Measurements from ENCODE around the gene ENPP7.

The ENPP7 gene

DNA sequence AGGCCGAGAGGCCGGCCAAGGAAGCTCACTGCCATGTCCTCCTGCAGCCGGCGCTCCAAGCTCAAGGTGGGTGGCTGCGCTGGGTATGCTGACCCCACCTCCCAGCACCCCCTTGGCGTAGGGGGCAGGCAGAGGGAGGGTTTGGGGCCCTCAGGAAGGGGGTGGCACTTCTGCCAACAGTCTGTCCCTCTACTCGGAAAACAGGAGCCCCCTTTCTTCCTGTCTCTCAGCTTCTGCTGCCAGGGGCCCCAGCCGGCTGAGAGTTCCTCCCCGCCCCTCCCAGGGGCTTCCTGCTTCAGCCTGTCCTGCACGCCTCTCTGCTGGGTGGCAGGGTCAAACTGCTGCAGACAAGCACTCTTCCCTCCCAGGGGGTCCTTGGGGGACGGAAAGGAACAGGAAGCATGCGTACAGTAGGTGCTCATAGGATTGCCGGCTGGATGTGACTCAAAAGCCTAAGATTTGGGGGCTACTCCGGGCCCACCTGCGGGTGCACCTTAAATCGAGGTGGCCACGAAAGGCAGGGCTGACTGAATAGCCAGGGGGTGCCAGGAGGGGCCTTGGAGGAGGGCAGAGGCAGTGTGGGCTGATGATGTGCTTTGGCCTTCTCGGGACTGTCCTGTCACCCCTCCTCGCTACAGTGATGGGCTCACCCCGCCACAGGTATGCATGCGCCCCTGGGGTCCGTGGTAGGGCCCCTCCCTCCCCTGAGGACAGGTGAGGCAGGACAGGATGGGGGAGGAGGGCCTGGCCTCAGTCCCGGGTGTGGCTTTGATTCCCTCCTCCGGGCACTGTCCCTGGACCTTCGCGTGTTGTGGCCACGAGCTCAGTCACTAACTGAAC, 51.2 kb downstream of the ENPP7 start:
- Histone ChIP-seq H3K4me1 (ENCODE audit: insufficient read depth, low read length, poor library complexity, severe bottlenecking) (peaks cover 37% of the 10 kb centered on the region), H4K20me1 (ENCODE audit: insufficient read depth, low read length, poor library complexity, severe bottlenecking) (peaks cover 80% of the 10 kb centered on the region), H3K9me2 (replicated peaks; ENCODE audit: low read depth, low read length) (no peaks in the 10 kb centered on the region), H3K4me3 (ENCODE audit: low read length, poor library complexity, severe bottlenecking) (peak overlapping the region; percentile 80), H2AFZ (ENCODE audit: low read length) (no peak overlapping the region), H3K9me3 (ENCODE audit: insufficient read depth, low read depth, low read length) (no peaks in the 10 kb centered on the region), H3K4me2 (ENCODE audit: low read depth, low read length, poor library complexity, severe bottlenecking) (peak overlapping the region; percentile 95), H3K9ac (ENCODE audit: low read depth, low read length, poor library complexity, severe bottlenecking) (peak overlapping the region; percentile 78), H3F3A (ENCODE audit: low read depth) (peaks cover 2% of the 10 kb centered on the region; the same call in 1 of the 2 replicates), H3K27me3 (ENCODE audit: insufficient read depth, low read length, poor library complexity, severe bottlenecking) (no peaks in the 10 kb centered on the region), H3K79me2 (ENCODE audit: insufficient read depth, low read length) (peaks cover 92% of the 10 kb centered on the region), H3K36me3 (ENCODE audit: insufficient read depth, low read length) (peaks cover 32% of the 10 kb centered on the region; the same call in 1 of the 2 replicates)
- TF ChIP-seq EZH2phosphoT487 (IDR thresholded peaks at IDR 0.05; ENCODE audit: borderline replicate concordance), result no peak
- TF ChIP-seq, protein P1, sequence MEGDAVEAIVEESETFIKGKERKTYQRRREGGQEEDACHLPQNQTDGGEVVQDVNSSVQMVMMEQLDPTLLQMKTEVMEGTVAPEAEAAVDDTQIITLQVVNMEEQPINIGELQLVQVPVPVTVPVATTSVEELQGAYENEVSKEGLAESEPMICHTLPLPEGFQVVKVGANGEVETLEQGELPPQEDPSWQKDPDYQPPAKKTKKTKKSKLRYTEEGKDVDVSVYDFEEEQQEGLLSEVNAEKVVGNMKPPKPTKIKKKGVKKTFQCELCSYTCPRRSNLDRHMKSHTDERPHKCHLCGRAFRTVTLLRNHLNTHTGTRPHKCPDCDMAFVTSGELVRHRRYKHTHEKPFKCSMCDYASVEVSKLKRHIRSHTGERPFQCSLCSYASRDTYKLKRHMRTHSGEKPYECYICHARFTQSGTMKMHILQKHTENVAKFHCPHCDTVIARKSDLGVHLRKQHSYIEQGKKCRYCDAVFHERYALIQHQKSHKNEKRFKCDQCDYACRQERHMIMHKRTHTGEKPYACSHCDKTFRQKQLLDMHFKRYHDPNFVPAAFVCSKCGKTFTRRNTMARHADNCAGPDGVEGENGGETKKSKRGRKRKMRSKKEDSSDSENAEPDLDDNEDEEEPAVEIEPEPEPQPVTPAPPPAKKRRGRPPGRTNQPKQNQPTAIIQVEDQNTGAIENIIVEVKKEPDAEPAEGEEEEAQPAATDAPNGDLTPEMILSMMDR (conservative IDR thresholded peaks at IDR 0.05; ENCODE audit: low read length), result peak; percentile 21; the same call in 1 of the 2 replicates

DNA sequence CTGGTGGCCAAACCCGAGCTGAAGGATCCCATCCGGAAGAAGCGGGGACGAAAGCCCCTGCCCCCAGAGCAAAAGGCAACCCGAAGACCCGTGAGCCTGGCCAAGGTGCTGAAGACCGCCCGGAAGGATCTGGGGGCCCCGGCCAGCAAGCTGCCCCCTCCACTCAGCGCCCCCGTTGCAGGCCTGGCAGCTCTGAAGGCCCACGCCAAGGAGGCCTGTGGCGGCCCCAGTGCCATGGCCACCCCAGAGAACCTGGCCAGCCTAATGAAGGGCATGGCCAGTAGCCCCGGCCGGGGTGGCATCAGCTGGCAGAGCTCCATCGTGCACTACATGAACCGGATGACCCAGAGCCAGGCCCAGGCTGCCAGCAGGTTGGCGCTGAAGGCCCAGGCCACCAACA, 53.1 kb downstream of the ENPP7 start:
- Histone ChIP-seq H3K36me3 (ENCODE audit: insufficient read depth, low read length) (peaks cover 32% of the 10 kb centered on the region; the same call in 1 of the 2 replicates), H3K4me1 (ENCODE audit: insufficient read depth, low read length, poor library complexity, severe bottlenecking) (peaks cover 34% of the 10 kb centered on the region)

DNA sequence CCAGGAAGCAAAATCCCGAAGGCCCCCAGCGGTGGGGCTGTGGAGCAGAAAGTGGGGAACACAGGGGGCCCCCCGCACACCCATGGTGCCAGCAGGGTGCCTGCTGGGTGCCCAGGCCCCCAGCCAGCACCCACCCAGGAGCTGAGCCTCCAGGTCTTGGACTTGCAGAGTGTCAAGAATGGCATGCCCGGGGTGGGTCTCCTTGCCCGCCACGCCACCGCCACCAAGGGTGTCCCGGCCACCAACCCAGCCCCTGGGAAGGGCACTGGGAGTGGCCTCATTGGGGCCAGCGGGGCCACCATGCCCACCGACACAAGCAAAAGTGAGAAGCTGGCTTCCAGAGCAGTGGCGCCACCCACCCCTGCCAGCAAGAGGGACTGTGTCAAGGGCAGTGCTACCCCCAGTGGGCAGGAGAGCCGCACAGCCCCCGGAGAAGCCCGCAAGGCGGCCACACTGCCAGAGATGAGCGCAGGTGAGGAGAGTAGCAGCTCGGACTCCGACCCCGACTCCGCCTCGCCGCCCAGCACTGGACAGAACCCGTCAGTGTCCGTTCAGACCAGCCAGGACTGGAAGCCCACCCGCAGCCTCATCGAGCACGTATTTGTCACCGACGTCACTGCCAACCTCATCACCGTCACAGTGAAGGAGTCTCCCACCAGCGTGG, 53.7 kb downstream of the ENPP7 start:
- Histone ChIP-seq H3K4me3 (ENCODE audit: low read length, poor library complexity, severe bottlenecking) (no peak overlapping the region), H3K9ac (ENCODE audit: low read depth, low read length, poor library complexity, severe bottlenecking) (no peak overlapping the region), H3K9me2 (replicated peaks; ENCODE audit: low read depth, low read length) (no peaks in the 10 kb centered on the region), H2AFZ (ENCODE audit: low read length) (no peak overlapping the region), H3K27me3 (ENCODE audit: insufficient read depth, low read length, poor library complexity, severe bottlenecking) (no peaks in the 10 kb centered on the region), H3K36me3 (ENCODE audit: insufficient read depth, low read length) (peaks cover 32% of the 10 kb centered on the region; the same call in 1 of the 2 replicates), H3K79me2 (ENCODE audit: insufficient read depth, low read length) (peaks cover 72% of the 10 kb centered on the region), H3K9me3 (ENCODE audit: insufficient read depth, low read depth, low read length) (no peaks in the 10 kb centered on the region), H3K4me1 (ENCODE audit: insufficient read depth, low read length, poor library complexity, severe bottlenecking) (peaks cover 40% of the 10 kb centered on the region), H3K4me2 (ENCODE audit: low read depth, low read length, poor library complexity, severe bottlenecking) (no peak overlapping the region), H4K20me1 (ENCODE audit: insufficient read depth, low read length, poor library complexity, severe bottlenecking) (peaks cover 69% of the 10 kb centered on the region), H3F3A (ENCODE audit: low read depth) (peaks cover 12% of the 10 kb centered on the region; the same call in 1 of the 2 replicates)
- TF ChIP-seq, protein P1 (conservative IDR thresholded peaks at IDR 0.05; ENCODE audit: low read length), result no peak
- no peak for TF ChIP-seq EZH2phosphoT487 (IDR thresholded peaks at IDR 0.05; ENCODE audit: borderline replicate concordance)

More for the DNA sequence above, 53.1 kb downstream of the ENPP7 start:
- peaks cover 12% of the 10 kb centered on the region; the same call in 1 of the 2 replicates for H3F3A ChIP-seq (ENCODE audit: low read depth)
- no peak overlapping the region for H3K4me2 ChIP-seq (ENCODE audit: low read depth, low read length, poor library complexity, severe bottlenecking)
- no peaks in the 10 kb centered on the region for H3K9me2 ChIP-seq (replicated peaks; ENCODE audit: low read depth, low read length)
- no peaks in the 10 kb centered on the region for H3K9me3 ChIP-seq (ENCODE audit: insufficient read depth, low read depth, low read length)
- no peak for TF ChIP-seq EZH2phosphoT487 (IDR thresholded peaks at IDR 0.05; ENCODE audit: borderline replicate concordance)
- TF ChIP-seq, protein P1 (conservative IDR thresholded peaks at IDR 0.05; ENCODE audit: low read length), result no peak
- H3K79me2 ChIP-seq (ENCODE audit: insufficient read depth, low read length), result peaks cover 78% of the 10 kb centered on the region
- H4K20me1 ChIP-seq (ENCODE audit: insufficient read depth, low read length, poor library complexity, severe bottlenecking), result peaks cover 75% of the 10 kb centered on the region
- H3K4me3 ChIP-seq (ENCODE audit: low read length, poor library complexity, severe bottlenecking), result no peak overlapping the region
- no peak overlapping the region for H3K9ac ChIP-seq (ENCODE audit: low read depth, low read length, poor library complexity, severe bottlenecking)
- H2AFZ ChIP-seq (ENCODE audit: low read length), result no peak overlapping the region
- H3K27me3 ChIP-seq (ENCODE audit: insufficient read depth, low read length, poor library complexity, severe bottlenecking), result no peaks in the 10 kb centered on the region
